ENCODE results near the gene EVI5L. TPM values are rescaled to one million over a fixed set of nuclear protein-coding genes. Genes with fewer than 3 reads are reported as not detected.

The EVI5L gene
- total and polyA plus RNA-seq, 4 experiments from 2014 or later = 1.1 to 14.1 (median 7.4) TPM

DNA sequence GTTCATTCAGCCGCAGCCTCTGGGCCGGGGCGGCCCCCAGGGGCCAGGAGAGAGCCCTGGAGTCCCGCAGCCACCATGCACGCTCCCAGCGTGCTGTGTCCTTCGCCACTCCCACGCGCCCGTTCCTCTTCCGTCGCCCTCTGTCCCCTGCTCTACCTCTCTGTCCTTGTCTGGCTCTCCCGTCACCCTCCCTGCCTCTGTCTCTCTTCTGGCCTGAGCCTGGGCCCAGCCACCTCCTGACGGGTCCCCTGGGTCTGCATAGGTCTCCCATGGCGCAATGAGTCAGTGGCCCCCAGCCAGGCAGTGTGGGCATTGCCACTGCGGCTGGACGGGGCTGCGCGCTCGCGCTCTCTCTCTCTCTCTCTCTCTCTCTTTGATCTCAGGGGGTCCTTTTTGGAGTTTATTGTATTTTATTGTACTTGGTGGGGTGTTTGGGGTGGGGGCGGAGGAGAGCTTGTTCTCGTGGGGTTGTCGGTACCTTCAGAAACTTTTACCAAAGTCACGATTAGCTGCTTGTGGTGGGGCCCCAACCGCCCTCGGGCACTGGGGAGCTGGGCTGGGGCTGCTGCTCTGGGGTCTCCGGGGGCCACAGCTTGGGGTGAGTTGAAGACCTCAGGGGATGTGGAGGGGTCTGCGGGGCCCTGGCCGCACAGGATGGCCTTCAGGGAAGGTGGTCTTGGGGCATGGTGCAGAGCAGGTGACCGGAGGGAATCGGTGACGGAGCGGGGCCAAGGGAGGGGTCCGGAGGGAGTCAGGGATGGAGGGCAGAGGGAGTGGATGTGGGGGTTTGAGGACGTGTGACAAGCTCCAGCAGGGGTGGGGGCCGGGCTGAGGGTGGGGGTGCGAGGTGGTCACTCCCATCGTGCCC, 82.9 kb downstream of the EVI5L start:
- no peak overlapping the region for H3K4me3 ChIP-seq (ENCODE audit: low read length in 2 of 2)
- peaks cover 5 to 18% (median 12%) of the 10 kb centered on the region in 4 donors for H3K4me1 Mint-ChIP-seq
- peaks cover 8% of the 10 kb centered on the region for H3K27me3 ChIP-seq (ENCODE audit: insufficient read depth, low read length)
- intact Hi-C loops (cut with micrococcal nuclease) = no loop called here
- no peak overlapping the region for H3K27ac ChIP-seq (ENCODE audit: low read depth, low read length)
- ChIA-PET CTCF (ENCODE audit: partially characterized antibody) (interaction anchor here (1.3 kb wide), 1 partner anchor 11 kb away, joined by 3 read pairs; no protein-coding TSS in a partner anchor), POLR2A (ENCODE audit: partially characterized antibody) (interaction anchor here (0.6 to 1.3 kb wide), 2 partner anchors 9 to 13 kb away, joined by 3 to 4 read pairs; partner anchors contain the start of gene MAP2K7)
- peak in 1 of 5 donors; percentile 23 for DNase-seq
- peaks cover 0 to 3% (median 0%) of the 10 kb centered on the region in 8 donors for H3K9me3 Mint-ChIP-seq
- peak overlapping the region in 1 of 7 donors; percentile 27 for H3K27ac Mint-ChIP-seq
- peaks cover 10 to 16% of the 10 kb centered on the region in 2 donors for H3K27me3 Mint-ChIP-seq
- H3K9me3 ChIP-seq (ENCODE audit: control insufficient read depth in 1 of 2, low read length in 2 of 2) = no peaks in the 10 kb centered on the region
- peaks cover 19% of the 10 kb centered on the region in 2 donors for H3K36me3 Mint-ChIP-seq
- H3K4me1 ChIP-seq (ENCODE audit: insufficient read depth, low read length) = peaks cover 19% of the 10 kb centered on the region
- peaks cover 7% of the 10 kb centered on the region for H3K36me3 ChIP-seq (ENCODE audit: insufficient read depth, low read length)
- H3K4me3 Mint-ChIP-seq = peak overlapping the region in 1 of 8 donors; percentile 42

DNA sequence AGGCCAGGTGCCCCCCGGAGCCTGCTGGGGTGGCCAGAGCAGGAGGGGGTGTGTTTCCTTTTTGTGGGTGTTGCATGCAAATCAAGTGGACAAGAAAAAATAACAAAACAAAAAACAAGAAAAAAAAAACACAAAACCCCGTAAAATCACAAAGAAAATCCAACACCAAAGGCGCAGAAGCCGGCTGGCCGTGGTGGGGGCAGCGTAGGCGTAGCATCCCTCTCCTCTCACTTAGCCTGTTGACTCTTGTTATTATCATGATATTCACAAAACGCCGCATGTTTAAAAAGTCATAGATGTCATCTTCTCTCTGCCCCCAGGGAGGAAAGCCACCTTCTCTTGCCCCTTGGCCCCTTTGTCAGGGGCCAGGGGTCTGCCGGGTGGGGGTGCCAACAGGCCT, 83.6 kb downstream of the EVI5L start:
- Mint-ChIP-seq H3K4me3 (no peak overlapping the region), H3K36me3 (peaks cover 19% of the 10 kb centered on the region in 2 donors), H3K27ac (no peak overlapping the region), H3K27me3 (peaks cover 14 to 20% of the 10 kb centered on the region in 2 donors), H3K4me1 (peaks cover 5 to 25% (median 16%) of the 10 kb centered on the region in 4 donors), H3K9me3 (peaks cover 0 to 3% (median 0%) of the 10 kb centered on the region in 8 donors)
- ChIA-PET POLR2A (ENCODE audit: partially characterized antibody) (interaction anchor here (1.3 kb wide), 1 partner anchor 10 kb away, joined by 4 read pairs; the partner anchor contains the start of gene MAP2K7), CTCF (ENCODE audit: partially characterized antibody) (no interaction called here)
- H3K4me3 ChIP-seq (ENCODE audit: low read length in 2 of 2) = no peak overlapping the region
- H3K27me3 ChIP-seq (ENCODE audit: insufficient read depth, low read length) = peaks cover 11% of the 10 kb centered on the region
- no peaks in the 10 kb centered on the region for H3K9me3 ChIP-seq (ENCODE audit: control insufficient read depth in 1 of 2, low read length in 2 of 2)
- intact Hi-C loops (cut with micrococcal nuclease) = no loop called here
- no peak for DNase-seq
- no peak overlapping the region for H3K27ac ChIP-seq (ENCODE audit: low read depth, low read length)
- H3K36me3 ChIP-seq (ENCODE audit: insufficient read depth, low read length) = peaks cover 7% of the 10 kb centered on the region
- H3K4me1 ChIP-seq (ENCODE audit: insufficient read depth, low read length) = peaks cover 26% of the 10 kb centered on the region

DNA sequence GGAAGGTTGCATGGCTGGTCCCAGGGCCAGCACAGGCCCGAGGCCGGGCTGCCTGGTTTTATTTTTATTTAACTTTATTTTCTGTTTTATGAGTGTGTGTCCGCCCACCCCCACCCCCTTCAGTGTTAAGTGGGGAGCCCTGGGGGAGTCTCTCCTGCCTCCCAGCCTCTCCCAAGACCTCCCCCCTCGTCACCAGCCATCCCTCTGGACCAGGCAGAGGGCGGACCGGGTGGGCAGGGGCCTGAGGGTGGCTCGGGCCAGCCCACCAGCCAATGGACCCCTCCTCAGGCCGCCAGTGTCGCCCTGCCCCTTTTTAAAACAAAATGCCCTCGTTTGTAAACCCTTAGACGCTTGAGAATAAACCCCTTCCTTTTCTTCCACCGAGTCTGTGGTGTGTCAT, 84.1 kb downstream of the EVI5L start:
- Histone ChIP-seq H3K36me3 (ENCODE audit: insufficient read depth, low read length) (peaks cover 7% of the 10 kb centered on the region), H3K4me1 (ENCODE audit: insufficient read depth, low read length) (peaks cover 29% of the 10 kb centered on the region), H3K27me3 (ENCODE audit: insufficient read depth, low read length) (peaks cover 13% of the 10 kb centered on the region), H3K4me3 (ENCODE audit: low read length in 2 of 2) (no peak overlapping the region), H3K27ac (ENCODE audit: low read depth, low read length) (no peak overlapping the region), H3K9me3 (ENCODE audit: control insufficient read depth in 1 of 2, low read length in 2 of 2) (no peaks in the 10 kb centered on the region)
- CTCF ChIA-PET (ENCODE audit: partially characterized antibody) = no interaction called here
- peak in 1 of 5 donors; percentile 36 for DNase-seq
- intact Hi-C loops (cut with micrococcal nuclease) = no loop called here
- Mint-ChIP-seq H3K27me3 (peaks cover 14 to 20% of the 10 kb centered on the region in 2 donors), H3K27ac (peak overlapping the region in 1 of 7 donors; percentile 21), H3K36me3 (peaks cover 19% of the 10 kb centered on the region in 2 donors), H3K9me3 (peaks cover 0 to 3% (median 0%) of the 10 kb centered on the region in 8 donors), H3K4me3 (peak overlapping the region in 1 of 8 donors; percentile 57), H3K4me1 (peaks cover 5 to 26% (median 17%) of the 10 kb centered on the region in 4 donors)
- POLR2A ChIA-PET (ENCODE audit: partially characterized antibody) = interaction anchor here (2.4 kb wide), 1 partner anchor 10 kb away, joined by 12 read pairs; the partner anchor contains the start of gene MAP2K7

Other genes with a start within 250 kb of the EVI5L start
- under 1 TPM; 0.15 to 0.19 TPM for gene CAMSAP3, start 234.4 kb upstream of the EVI5L start, total RNA-seq
- under 1 TPM in 1 of 2 donors, not detected in 1; 0.07 TPM for gene CAMSAP3, start 234.4 kb upstream of the EVI5L start, polyA plus RNA-seq
- 10 to 100 TPM; 75.6 to 77.2 TPM for gene XAB2, start 200.7 kb upstream of the EVI5L start, total RNA-seq
- gene XAB2, start 200.7 kb upstream of the EVI5L start, polyA plus RNA-seq = 1 to 10 TPM; 5.4 to 9.6 TPM
- gene PET100, start 200.4 kb upstream of the EVI5L start, total RNA-seq = 100 to 1,000 TPM; 120 to 144 TPM
- gene PET100, start 200.4 kb upstream of the EVI5L start, polyA plus RNA-seq = 100 to 1,000 TPM; 127 to 279 TPM
- 1 to 10 TPM; 5.7 to 6.4 TPM for gene PCP2, start 196.5 kb upstream of the EVI5L start, total RNA-seq
- gene PCP2, start 196.5 kb upstream of the EVI5L start, polyA plus RNA-seq = 1 to 10 TPM in 1 of 2 donors, under 1 TPM in 1; 0.96 to 1.2 TPM
- gene STXBP2, start 193.1 kb upstream of the EVI5L start, total RNA-seq = 100 to 1,000 TPM; 219 to 220 TPM
- gene STXBP2, start 193.1 kb upstream of the EVI5L start, polyA plus RNA-seq = 10 to 100 TPM; 73.1 to 88.8 TPM
- gene RETN, start 161.2 kb upstream of the EVI5L start, total RNA-seq = not detected
- gene RETN, start 161.2 kb upstream of the EVI5L start, polyA plus RNA-seq = under 1 TPM; 0.48 to 0.94 TPM
- not detected for gene MCEMP1, start 153.1 kb upstream of the EVI5L start, total RNA-seq
- gene MCEMP1, start 153.1 kb upstream of the EVI5L start, polyA plus RNA-seq = not detected
- 10 to 100 TPM; 60.7 to 62.1 TPM for gene TRAPPC5, start 149.4 kb upstream of the EVI5L start, total RNA-seq
- gene TRAPPC5, start 149.4 kb upstream of the EVI5L start, polyA plus RNA-seq = 100 to 1,000 TPM; 144 to 153 TPM
- not detected for gene FCER2, start 128.1 kb upstream of the EVI5L start, total RNA-seq
- under 1 TPM in 1 of 2 donors, not detected in 1; 0.93 TPM for gene FCER2, start 128.1 kb upstream of the EVI5L start, polyA plus RNA-seq
- not detected for gene CLEC4G, start 98.1 kb upstream of the EVI5L start, total RNA-seq
- not detected for gene CLEC4G, start 98.1 kb upstream of the EVI5L start, polyA plus RNA-seq
- under 1 TPM; 0.17 to 0.28 TPM for gene CD209, start 82.7 kb upstream of the EVI5L start, total RNA-seq
- gene CD209, start 82.7 kb upstream of the EVI5L start, polyA plus RNA-seq = not detected
- not detected for gene CLEC4M, start 67.0 kb upstream of the EVI5L start, total RNA-seq
- not detected for gene CLEC4M, start 67.0 kb upstream of the EVI5L start, polyA plus RNA-seq
- under 1 TPM; 0.29 to 0.36 TPM for gene PRR36, start 44.2 kb downstream of the EVI5L start, total RNA-seq
- under 1 TPM in 1 of 2 donors, not detected in 1; 0.06 TPM for gene PRR36, start 44.2 kb downstream of the EVI5L start, polyA plus RNA-seq
- not detected for gene LRRC8E, start 58.3 kb downstream of the EVI5L start, total RNA-seq
- not detected for gene LRRC8E, start 58.3 kb downstream of the EVI5L start, polyA plus RNA-seq
- gene MAP2K7, start 73.7 kb downstream of the EVI5L start, total RNA-seq = 10 to 100 TPM; 59.7 to 62.5 TPM
- gene MAP2K7, start 73.7 kb downstream of the EVI5L start, polyA plus RNA-seq = 1 to 10 TPM in 1 of 2 donors, under 1 TPM in 1; 0.57 to 2.5 TPM
- under 1 TPM; 0.93 to 1.00 TPM for gene TGFBR3L, start 84.6 kb downstream of the EVI5L start, total RNA-seq
- not detected for gene TGFBR3L, start 84.6 kb downstream of the EVI5L start, polyA plus RNA-seq
- 10 to 100 TPM; 16.3 to 18.9 TPM for gene SNAPC2, start 90.1 kb downstream of the EVI5L start, total RNA-seq
- 10 to 100 TPM in 1 of 2 donors, 1 to 10 TPM in 1; 9.0 to 22.1 TPM for gene SNAPC2, start 90.1 kb downstream of the EVI5L start, polyA plus RNA-seq
- gene CTXN1, start 95.9 kb downstream of the EVI5L start, total RNA-seq = not detected
- gene CTXN1, start 95.9 kb downstream of the EVI5L start, polyA plus RNA-seq = not detected
- 10 to 100 TPM; 71.6 to 71.9 TPM for gene TIMM44, start 113.4 kb downstream of the EVI5L start, total RNA-seq
- gene TIMM44, start 113.4 kb downstream of the EVI5L start, polyA plus RNA-seq = 10 to 100 TPM; 11.6 to 15.4 TPM
- 10 to 100 TPM; 54.2 to 54.7 TPM for gene ELAVL1, start 175.4 kb downstream of the EVI5L start, total RNA-seq
- 10 to 100 TPM; 56.2 to 57.8 TPM for gene ELAVL1, start 175.4 kb downstream of the EVI5L start, polyA plus RNA-seq
- gene CCL25, start 222.5 kb downstream of the EVI5L start, total RNA-seq = not detected
- gene CCL25, start 222.5 kb downstream of the EVI5L start, polyA plus RNA-seq = not detected